K562 (cell line): ENCODE results near the gene MDC1. TPM values are rescaled to one million over a fixed set of nuclear protein-coding genes. Genes with fewer than 3 reads are reported as not detected.

Experiments
- ATAC-seq: fragments of 200-7000 bp; cut with Tn5 transposase; 3 replicates; pipeline ENCODE4 v1.9.1; 2020; ENCODE audit warnings: moderate library complexity
- BruUV-seq: library from RNA; stranded (reverse); fragments of 400-500 nt; replicated peaks from 2 replicates; lab custom pipeline; 2021; lab: Mats Ljungman, UMichigan
- CTCF ChIA-PET: fragments of 300-600 bp; formaldehyde crosslinking; extraction: SDS; loops from one replicate; lab custom pipeline; 2021; ENCODE audit warnings: low intra/inter-chr PET ratio; lab: Yijun Ruan, JAX
- POLR2A ChIA-PET: fragments of 300-600, 350-650 bp; sonication (Branson Sonifier 250); formaldehyde crosslinking; extraction: SDS; loops from one replicate; lab custom pipeline; 2021; ENCODE audit warnings: antibody characterized with exemption, inconsistent platforms; lab: Yijun Ruan, JAX
- DNase-seq, 4 experiments: peaks; one replicate each; pipeline versions ENCODE4 v3.0.0 to v3.0.0-alpha.2; 2011 to 2018; ENCODE audit warnings: low spot score in 3 of 4, mixed read lengths in 3 of 4; ENCODE audit errors: extremely low read depth in 1 of 4
- FAIRE-seq: peaks from 2 replicates; lab custom pipeline; 2011; peaks lifted over from hg19 to GRCh38; lab: Jason Lieb, UNC
- H2AFZ ChIP-seq: 2 replicates; pipeline ENCODE4 v1.6.0; 2011; ENCODE audit warnings: low read depth, low read length, control low read depth, inconsistent platforms
- H3K27ac ChIP-seq: fragments of 200-600 bp; 3 replicates; pipeline ENCODE4 v1.8.0; 2011; ENCODE audit warnings: low read depth, mild to moderate bottlenecking, control low read depth, inconsistent platforms, low read length, moderate library complexity, mixed read lengths; ENCODE audit errors: extremely low read depth
- H3K27me3 ChIP-seq, 2 experiments: fragments of 300-600 bp in 1 of 2; 2 replicates in 1 of 2; 3 replicates in 1 of 2; pipeline versions ENCODE4 v1.6.0 to v1.8.0; 2011; ENCODE audit warnings: inconsistent platforms in 2 of 2, low read length in 2 of 2, mild to moderate bottlenecking in 1 of 2, mixed read lengths in 1 of 2, moderate library complexity in 1 of 2; ENCODE audit not compliant: control insufficient read depth in 2 of 2, insufficient read depth in 2 of 2
- H3K36me3 ChIP-seq: fragments of 300-600 bp; 3 replicates; pipeline ENCODE4 v1.8.0; 2011; ENCODE audit warnings: mild to moderate bottlenecking, low read length, inconsistent platforms; ENCODE audit not compliant: control insufficient read depth, insufficient read depth
- H3K4me1 ChIP-seq, 2 experiments: fragments of 200-600 bp in 1 of 2; replicated peaks in 1 of 2; 2 replicates in 1 of 2; 3 replicates in 1 of 2; pipeline versions ENCODE4 v1.5.1 to v1.8.0; 2011; ENCODE audit warnings: inconsistent platforms in 2 of 2, low read length in 2 of 2, mild to moderate bottlenecking in 1 of 2, mixed read lengths in 1 of 2, moderate library complexity in 1 of 2; ENCODE audit not compliant: control insufficient read depth in 2 of 2, insufficient read depth in 2 of 2
- H3K4me2 ChIP-seq: 2 replicates; pipeline ENCODE4 v1.6.1; 2011; ENCODE audit warnings: low read length, control low read depth, inconsistent platforms, mixed read lengths; ENCODE audit not compliant: insufficient read depth
- H3K4me3 ChIP-seq: fragments of 200-600 bp; sonication (generic), shearing (Covaris generic); 2 replicates; pipeline ENCODE4 v1.5.1; 2016; ENCODE audit warnings: control low read depth, inconsistent platforms
- H3K79me2 ChIP-seq: fragments of 200-600 bp; 3 replicates; pipeline ENCODE4 v1.8.0; 2011; ENCODE audit warnings: low read length, inconsistent platforms; ENCODE audit not compliant: control insufficient read depth, insufficient read depth
- H3K9ac ChIP-seq, 2 experiments: 2 replicates each; pipeline versions ENCODE4 v1.6.0 to v1.6.1; 2011; ENCODE audit warnings: low read depth in 2 of 2, low read length in 2 of 2, control low read depth in 1 of 2, inconsistent platforms in 1 of 2, mild to moderate bottlenecking in 1 of 2, mixed read lengths in 1 of 2; ENCODE audit not compliant: insufficient read depth in 1 of 2
- H3K9me1 ChIP-seq: one replicate; pipeline ENCODE4 v1.6.0; 2011; ENCODE audit warnings: inconsistent platforms, mild to moderate bottlenecking, low read length, moderate library complexity; ENCODE audit not compliant: control insufficient read depth, insufficient read depth
- H3K9me3 ChIP-seq: replicated peaks from 2 replicates; pipeline ENCODE4 v1.5.1; 2011; ENCODE audit warnings: low read depth, low read length, inconsistent platforms; ENCODE audit not compliant: control insufficient read depth, insufficient read depth
- H4K20me1 ChIP-seq: replicated peaks from 2 replicates; pipeline ENCODE4 v1.6.1; 2011; ENCODE audit warnings: low read length, inconsistent platforms, mixed read lengths; ENCODE audit not compliant: control insufficient read depth, insufficient read depth
- ADNP ChIP-seq: fragments of 200-800 bp; sonication (Bioruptor generic); IDR thresholded peaks from 2 replicates; pipeline ENCODE4 v1.6.1; 2016; ENCODE audit warnings: missing genetic modification characterization, missing compliant biosample characterization
- ELF2 ChIP-seq: fragments of 250-450 bp; sonication (Bioruptor Pico); IDR thresholded peaks from 2 replicates; pipeline ENCODE4 v1.5.0; 2021; ENCODE audit warnings: mild to moderate bottlenecking
- FIP1L1 ChIP-seq: fragments of 200-400 bp; formaldehyde crosslinking; IDR thresholded peaks from 2 replicates; pipeline ENCODE4 v1.6.1; 2018; ENCODE audit warnings: mild to moderate bottlenecking, low read depth, low read length; ENCODE audit not compliant: poor library complexity, severe bottlenecking
- GTF2F1 ChIP-seq: IDR thresholded peaks from 2 replicates; pipeline ENCODE4 v1.6.1; 2011; ENCODE audit warnings: low read depth, low read length, improper control_type of control experiment
- JUND ChIP-seq, 2 experiments: IDR thresholded peaks; 2 replicates in 1 of 2; 3 replicates in 1 of 2; pipeline ENCODE4 v1.6.1; 2011; ENCODE audit warnings: borderline replicate concordance in 2 of 2, low read depth in 2 of 2, low read length in 2 of 2, improper control_type of control experiment in 1 of 2, missing biosample characterization in 1 of 2, missing genetic modification characterization in 1 of 2, missing genetic modification reagents in 1 of 2
- NCOA2 ChIP-seq, 2 experiments: fragments of 450-650 bp; IDR thresholded peaks; 2 replicates each; pipeline ENCODE4 v1.6.1; 2018; ENCODE audit warnings: mild to moderate bottlenecking in 2 of 2, moderate library complexity in 1 of 2; ENCODE audit not compliant: partially characterized antibody in 2 of 2
- NONO ChIP-seq, 2 experiments: fragments of 200-400 bp in 1 of 2; fragments of 450-650 bp in 1 of 2; formaldehyde crosslinking in 1 of 2; IDR thresholded peaks; 2 replicates each; pipeline ENCODE4 v1.6.1; 2017; ENCODE audit warnings: low read depth in 2 of 2, mild to moderate bottlenecking in 2 of 2, moderate library complexity in 2 of 2, low read length in 1 of 2
- PREB ChIP-seq: sonication (generic); formaldehyde crosslinking; IDR thresholded peaks from 2 replicates; pipeline ENCODE4 v1.8.1; 2023; ENCODE audit warnings: mild to moderate bottlenecking, missing genetic modification reagents
- RAD21 ChIP-seq, 2 experiments: fragments of 250-450 bp in 1 of 2; fragments of 450-650 bp in 1 of 2; sonication (Bioruptor Pico) in 1 of 2; formaldehyde crosslinking in 1 of 2; IDR thresholded peaks in 1 of 2; conservative IDR thresholded peaks in 1 of 2; 2 replicates each; pipeline versions ENCODE4 v1.4.0 to v1.8.0; 2020 to 2022; ENCODE audit warnings: mild to moderate bottlenecking in 2 of 2, moderate library complexity in 1 of 2
- THRB ChIP-seq: fragments of 450-650 bp; formaldehyde crosslinking; conservative IDR thresholded peaks from 2 replicates; pipeline ENCODE4 v1.4.0; 2022; ENCODE audit warnings: mild to moderate bottlenecking, missing genetic modification characterization
- ZNF184 ChIP-seq: sonication (generic); formaldehyde crosslinking; IDR thresholded peaks from 2 replicates; pipeline ENCODE4 v1.5.0; 2020; ENCODE audit warnings: missing genetic modification reagents
- ZNF347 ChIP-seq: fragments of 450-650 bp; formaldehyde crosslinking; IDR thresholded peaks from 2 replicates; pipeline ENCODE4 v1.4.0; 2020; ENCODE audit warnings: low read depth, mild to moderate bottlenecking, moderate library complexity
- ZNF551 ChIP-seq: fragments of 250-450 bp; sonication (Bioruptor Pico); IDR thresholded peaks from 2 replicates; pipeline ENCODE4 v1.5.0; 2021; ENCODE audit warnings: mild to moderate bottlenecking, moderate library complexity
- WGBS: fragments of 100-300 bp; shearing (Covaris generic); methylation state at CpG from one replicate; pipeline ENCODE4 v1.1.6; 2016; ENCODE audit warnings: low coverage, mixed read lengths; ENCODE audit not compliant: insufficient coverage; ENCODE audit errors: missing lambda C conversion rate; 5-methylcytosine and 5-hydroxymethylcytosine counted together
- in situ Hi-C: fragments of 300-500 bp; cut with MboI; formaldehyde crosslinking; loops from 4 replicates; pipeline ENCODE4 v1.15.0; 2018; ENCODE audit warnings: inconsistent platforms, mixed read lengths
- intact Hi-C: fragments of 100-400 bp; cut with micrococcal nuclease; formaldehyde crosslinking; loops from 2 replicates; pipeline ENCODE4 v1.14.2; 2022
- polyA plus RNA-seq, 8 experiments: library from polyadenylated mRNA; depleted of rRNA in 4 of 8; stranded (reverse) in 5 of 8; unstranded in 3 of 8; fragments of >200 nt; fragmentation: Nextera tagmentation in 2 of 8; fragmentation: Illumina TruSeq in 1 of 8; extraction: Ambion mirVana in 2 of 8; extraction: Trizol in 1 of 8; gene quantifications; 2 replicates each; pipeline versions ENCODE4 v1.2.1 to v1.2.3, GENCODE V29; 2011 to 2014; ENCODE audit warnings: inconsistent platforms in 1 of 8, missing spikeins in 1 of 8
- total RNA-seq, 7 experiments: library from RNA; depleted of rRNA in 6 of 7; stranded (reverse); fragments of >200 nt in 6 of 7; fragmentation: Illumina TruSeq in 2 of 7; extraction: Trizol in 2 of 7; gene quantifications; 2 replicates each; pipeline versions ENCODE4 v1.2.1 to v1.2.3, GENCODE V29; 2011 to 2021; ENCODE audit warnings: low replicate concordance in 1 of 7
- TF ChIP-seq, protein P1 (sequence below): sonication (generic); formaldehyde crosslinking; IDR thresholded peaks from 2 replicates; pipeline ENCODE4 v1.8.0; 2022; ENCODE audit warnings: mild to moderate bottlenecking, low read depth, missing genetic modification reagents
- TF ChIP-seq, protein P2 (sequence below): fragments of 450-650 bp; IDR thresholded peaks from 2 replicates; pipeline ENCODE4 v1.6.1; 2016; ENCODE audit warnings: low read depth, mild to moderate bottlenecking, moderate library complexity

The MDC1 gene
- total and polyA plus RNA-seq, 9 of the 15 experiments (the other 6 are each of a cell fraction or from before 2014, with no cell fraction given): 8.2 to 114 (median 20.0) TPM

- CTCF ChIA-PET: no interaction called here
- DNase-seq (no peak), ATAC-seq (0 out of 3 replicates have a peak, but pooled peaks have one; percentile 5), FAIRE-seq (no peak)
- in situ Hi-C loops: no loop called here
- Histone ChIP-seq H2AFZ (peak overlapping the region; percentile 10; the same call in 1 of the 2 replicates), H3K4me3 (no peak overlapping the region), H3K9me1 (no peaks in the 10 kb centered on the region), H3K9me3 (no peaks in the 10 kb centered on the region), H3K79me2 (no peaks in the 10 kb centered on the region), H3K27ac (no peak overlapping the region), H4K20me1 (no peaks in the 10 kb centered on the region), H3K4me1 (peaks cover 43 to 59% of the 10 kb centered on the region in 2 experiments), H3K36me3 (no peaks in the 10 kb centered on the region), H3K9ac (peak overlapping the region in 1 of 2 experiments; percentile 61; a peak in 1 of 4 replicates), H3K4me2 (no peak overlapping the region), H3K27me3 (no peaks in the 10 kb centered on the region; a peak in 1 of 5 replicates)
- intact Hi-C loops: loop anchor here (5.0 kb wide), 1 partner anchor 46 kb away; no protein-coding TSS in a partner anchor
- POLR2A ChIA-PET: interaction anchor here (0.5 to 1.9 kb wide), 10 partner anchors 8 to 54 kb away, joined by 3 to 7 read pairs (median 4); no protein-coding TSS in a partner anchor
- BruUV-seq: no TSS peak
- 62% methylated on average over 6 of the region's 6 CpGs for WGBS
- TF ChIP-seq ZNF551 (CRISPR knock-in tag) (no peak), JUND (IDR thresholded peaks at IDR 0.05; ENCODE audit: borderline replicate concordance, low read depth, low read length) (no peak), JUND (tag; IDR thresholded peaks at IDR 0.05; ENCODE audit: borderline replicate concordance, low read depth, low read length) (no peak), PREB (no peak), GTF2F1 (no peak), NCOA2 (IDR thresholded peaks at IDR 0.05; ENCODE audit: partially characterized antibody in 2 of 2) (no peak), ADNP (tag) (no peak), NONO (IDR thresholded peaks at IDR 0.05; ENCODE audit: low read depth in 2 of 2, low read length in 1 of 2) (no peak), ZNF347 (CRISPR knock-in tag) (no peak), THRB (CRISPR knock-in tag) (peak; percentile 68; the same call in 1 of the 2 replicates), FIP1L1 (no peak), ELF2 (CRISPR knock-in tag) (no peak), ZNF184 (CRISPR knock-in tag) (no peak), RAD21 (CRISPR knock-in tag; conservative IDR thresholded peaks at IDR 0.05 in 1 of 2, IDR thresholded peaks at IDR 0.05 in 1 of 2) (no peak)
- TF ChIP-seq, protein P1, sequence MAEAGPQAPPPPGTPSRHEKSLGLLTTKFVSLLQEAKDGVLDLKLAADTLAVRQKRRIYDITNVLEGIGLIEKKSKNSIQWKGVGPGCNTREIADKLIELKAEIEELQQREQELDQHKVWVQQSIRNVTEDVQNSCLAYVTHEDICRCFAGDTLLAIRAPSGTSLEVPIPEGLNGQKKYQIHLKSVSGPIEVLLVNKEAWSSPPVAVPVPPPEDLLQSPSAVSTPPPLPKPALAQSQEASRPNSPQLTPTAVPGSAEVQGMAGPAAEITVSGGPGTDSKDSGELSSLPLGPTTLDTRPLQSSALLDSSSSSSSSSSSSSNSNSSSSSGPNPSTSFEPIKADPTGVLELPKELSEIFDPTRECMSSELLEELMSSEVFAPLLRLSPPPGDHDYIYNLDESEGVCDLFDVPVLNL: no peak
- TF ChIP-seq, protein P2, sequence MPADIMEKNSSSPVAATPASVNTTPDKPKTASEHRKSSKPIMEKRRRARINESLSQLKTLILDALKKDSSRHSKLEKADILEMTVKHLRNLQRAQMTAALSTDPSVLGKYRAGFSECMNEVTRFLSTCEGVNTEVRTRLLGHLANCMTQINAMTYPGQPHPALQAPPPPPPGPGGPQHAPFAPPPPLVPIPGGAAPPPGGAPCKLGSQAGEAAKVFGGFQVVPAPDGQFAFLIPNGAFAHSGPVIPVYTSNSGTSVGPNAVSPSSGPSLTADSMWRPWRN: no peak
Observed at GRCh38 chr6:30766461-30767157, 49.5 kb upstream of the MDC1 start.
